ENCODE data around the gene HSPB6. TPM values are rescaled to one million over a fixed set of nuclear protein-coding genes. Genes with fewer than 3 reads are reported as not detected.

Gene HSPB6
- total and polyA plus RNA-seq, 2 of the 8 experiments (the other 6 are each of a cell fraction or from before 2014, with no cell fraction given) = 0.91 TPM; not detected in 1

- TF ChIP-seq SIN3A (conservative IDR thresholded peaks at IDR 0.05 in 1 of 2, IDR thresholded peaks at IDR 0.05 in 1 of 2; ENCODE audit: low read depth in 1 of 2, low read length in 2 of 2) = no peak
- no peak for TF ChIP-seq CBX8 (IDR thresholded peaks at IDR 0.05; ENCODE audit: borderline replicate concordance, low read depth, low read length)
- no peak for TF ChIP-seq GTF2F1 (IDR thresholded peaks at IDR 0.05; ENCODE audit: borderline replicate concordance, low read depth, low read length)
- TF ChIP-seq EGR1 (IDR thresholded peaks at IDR 0.05; ENCODE audit: borderline replicate concordance, low read depth, low read length) = no peak
- TF ChIP-seq RXRA (IDR thresholded peaks at IDR 0.05; ENCODE audit: insufficient read depth, low read depth, low read length) = no peak
- TF ChIP-seq NRF1 (IDR thresholded peaks at IDR 0.05; ENCODE audit: low read depth, low read length) = no peak
- TF ChIP-seq JUN (IDR thresholded peaks at IDR 0.05; ENCODE audit: low read depth, low read length) = no peak
These were observed 42.8 kb downstream of the HSPB6 start (continued) for GRCh38 chr19:35713904-35714495.

Measured in H1 (cell line).